HG02981 (cell line): ENCODE measurements around the gene PRPF8.
A peak's percentile ranks its signal among the peaks of the same experiment; 100 is the strongest.

Experiments
- ATAC-seq: cut with Tn5 transposase; IDR thresholded peaks from one replicate; pipeline ENCODE4 v1.9.1; 2021; ENCODE audit warnings: mild to moderate bottlenecking, moderate library complexity; ENCODE audit not compliant: unreplicated experiment

The PRPF8 gene

DNA sequence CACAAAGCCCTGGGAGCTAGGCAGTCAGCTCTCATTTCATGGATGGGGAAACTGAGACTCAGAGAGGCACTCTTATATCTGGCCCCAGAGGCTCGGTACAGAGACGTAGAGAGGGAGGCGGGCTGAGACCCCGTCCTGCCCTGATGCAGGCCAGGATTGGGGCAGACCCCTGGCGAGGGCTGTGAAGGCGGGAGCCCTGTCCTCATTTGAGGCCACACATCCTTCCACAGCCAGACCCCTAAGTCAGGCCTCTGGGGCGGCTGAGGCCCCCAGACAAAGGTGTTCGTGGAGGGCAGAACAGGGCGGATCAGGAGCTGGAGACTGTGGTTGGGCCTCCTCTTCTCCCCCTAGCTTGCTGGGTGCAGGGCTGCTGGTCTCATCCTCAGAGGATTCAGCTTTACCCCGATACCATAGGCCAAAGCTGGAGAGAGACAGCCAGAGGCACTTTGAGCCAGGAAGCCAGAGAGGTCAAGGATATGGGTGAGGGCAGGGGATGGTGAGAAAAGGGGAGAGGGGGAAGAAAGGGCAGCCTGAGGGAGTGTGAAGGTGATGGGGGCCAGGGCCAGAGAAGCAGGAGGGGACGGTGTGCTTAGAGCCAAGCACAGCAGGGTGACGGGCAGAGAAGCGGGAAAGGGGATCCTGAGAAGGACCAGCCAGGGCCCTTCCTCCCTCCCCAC, 38.3 kb downstream of the PRPF8 start:
- ATAC-seq, result no peak

- no peak for ATAC-seq
Observed at GRCh38 chr17:1645207-1646171, 39.2 kb downstream of the PRPF8 start, which contains the start of gene SCARF1. SCARF1 (minus strand) TSS chr17:1645732; CDS start chr17:1645697, 35 bp downstream.

GRCh38 chr17:1644493-1645206, 40.0 kb downstream of the PRPF8 start:
- no peak for ATAC-seq

- no peak for ATAC-seq
Observed at GRCh38 chr17:1643999-1644492, 40.6 kb downstream of the PRPF8 start.

- ATAC-seq, result no peak
Observed at GRCh38 chr17:1643293-1643998, 41.2 kb downstream of the PRPF8 start.

DNA sequence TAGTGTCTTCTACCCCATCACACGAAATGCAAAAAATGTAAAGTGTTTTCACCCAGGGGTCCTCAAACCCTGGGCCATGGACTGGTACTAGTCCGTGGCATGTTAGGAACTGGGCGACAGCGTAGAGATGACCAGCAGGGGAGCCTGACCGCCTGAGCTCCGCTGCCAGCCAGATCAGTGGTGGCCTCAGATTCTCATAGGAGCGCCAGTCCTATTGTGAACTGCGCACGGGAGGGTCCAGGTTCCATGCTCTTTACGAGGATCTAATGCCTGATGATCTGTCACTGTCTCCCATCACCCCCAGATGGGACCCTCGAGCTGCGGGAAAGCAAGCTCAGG, 43.6 kb downstream of the PRPF8 start:
- no peak for ATAC-seq

DNA sequence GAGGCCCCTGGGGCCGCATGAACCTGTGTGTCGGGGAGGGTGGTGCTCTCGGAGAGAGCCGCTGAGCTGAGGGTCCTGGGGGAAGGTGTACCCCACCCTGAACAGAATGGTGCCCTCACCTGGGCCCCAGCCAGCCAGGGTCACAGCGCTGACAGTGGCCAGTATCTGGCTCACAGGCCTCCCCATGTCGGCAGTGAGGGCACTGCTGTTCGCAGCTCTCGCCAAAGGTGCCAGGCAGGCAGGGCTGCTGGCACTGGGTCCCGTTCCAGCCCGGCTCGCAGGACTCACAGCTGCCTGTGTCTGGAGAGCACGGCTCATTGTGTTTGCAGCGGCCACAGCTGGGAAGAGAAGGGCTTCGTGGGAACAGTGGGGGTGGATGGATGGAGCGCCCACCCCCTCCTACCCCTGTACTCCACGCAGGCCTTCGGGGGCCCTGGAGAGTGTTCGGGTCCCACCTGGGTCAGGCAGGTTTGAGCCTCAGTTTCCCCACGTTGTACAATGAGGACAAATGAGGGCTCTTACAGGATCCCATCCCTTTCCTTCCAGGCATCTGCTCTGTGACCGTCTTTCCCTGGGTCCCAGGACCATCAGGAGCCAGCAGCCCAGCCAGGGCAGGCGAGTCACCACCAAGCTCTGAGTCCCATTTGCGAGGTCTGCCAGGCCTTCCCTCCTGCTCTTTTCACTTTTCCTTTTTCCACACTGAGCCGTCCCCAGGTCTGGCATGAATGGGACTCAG, 44.2 kb downstream of the PRPF8 start:
- no peak for ATAC-seq

- no peak for ATAC-seq
Observed at GRCh38 chr17:1639549-1640180, 45.0 kb downstream of the PRPF8 start.

GRCh38 chr17:1638624-1639300, 45.9 kb downstream of the PRPF8 start:
- no peak for ATAC-seq

GRCh38 chr17:1638171-1638590, 46.5 kb downstream of the PRPF8 start:
- ATAC-seq, result no peak

DNA sequence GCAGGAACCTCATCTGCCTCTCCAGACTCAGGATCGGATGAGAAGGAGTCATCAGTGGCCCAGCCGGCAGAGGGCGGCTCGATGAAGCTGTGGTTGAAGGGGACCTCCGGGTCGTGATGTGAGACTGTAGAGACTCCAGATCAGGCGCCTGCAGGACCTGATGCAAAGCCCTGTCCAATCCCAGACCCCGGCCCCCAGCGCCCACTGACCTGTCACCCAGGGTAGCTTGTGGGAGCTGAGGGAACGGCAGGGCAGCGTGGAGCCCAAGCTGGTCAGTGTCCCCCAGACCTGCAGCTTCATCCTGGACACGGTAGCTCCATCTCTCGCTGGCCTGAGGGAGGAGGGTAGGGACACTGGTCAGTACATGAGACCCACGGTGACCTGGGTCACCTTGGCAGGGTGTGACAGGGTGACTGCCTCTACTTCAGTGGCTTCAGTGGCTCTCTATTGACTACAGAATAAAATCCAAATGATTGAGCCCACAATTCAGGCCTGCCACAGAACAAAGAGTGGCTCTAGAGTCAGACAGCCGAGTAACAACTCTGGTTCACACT, 47.9 kb downstream of the PRPF8 start:
- no peak for ATAC-seq

DNA sequence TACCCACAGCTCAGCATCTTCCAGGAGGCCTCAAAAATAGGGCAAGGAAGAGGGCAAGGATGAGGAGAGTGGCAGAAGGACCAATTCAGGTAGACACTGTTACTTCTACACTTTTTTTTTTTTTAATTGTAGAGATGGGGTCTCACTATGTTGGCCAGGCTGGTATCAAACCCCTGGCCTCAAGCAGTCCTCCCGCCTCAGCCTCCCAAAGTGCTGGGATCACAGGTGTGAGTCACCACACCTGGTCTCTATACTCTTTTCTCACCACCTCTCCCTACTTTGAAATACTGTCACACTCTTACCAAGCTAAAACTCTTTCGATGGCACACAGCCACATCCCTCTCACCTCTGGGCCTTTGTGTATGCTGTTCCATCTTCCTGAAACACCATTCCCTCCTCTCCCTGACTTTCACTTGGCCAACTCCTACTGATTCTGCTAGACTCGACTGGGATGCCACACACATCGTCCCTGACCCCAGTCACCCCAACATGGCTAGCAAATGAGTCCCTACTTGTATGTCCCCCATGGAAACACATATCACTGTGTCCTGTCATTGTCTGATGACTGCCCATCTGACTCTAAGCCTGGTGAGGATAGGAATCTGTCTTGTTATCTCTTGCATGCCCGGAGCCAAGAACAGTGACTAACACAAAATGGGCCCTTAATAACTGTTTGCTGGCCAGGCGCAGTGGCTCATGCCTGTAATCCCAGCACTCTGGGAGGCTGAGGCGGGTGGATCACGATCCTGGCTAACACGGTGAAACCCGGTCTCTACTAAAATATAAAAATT, 48.8 kb downstream of the PRPF8 start:
- no peak for ATAC-seq

- no peak for ATAC-seq
Observed at GRCh38 chr17:1634841-1635650, 49.6 kb downstream of the PRPF8 start.

- ATAC-seq, result no peak
Observed at GRCh38 chr17:1630662-1631061, 54.0 kb downstream of the PRPF8 start.

GRCh38 chr17:1629504-1630310, 55.0 kb downstream of the PRPF8 start:
- ATAC-seq, result no peak

DNA sequence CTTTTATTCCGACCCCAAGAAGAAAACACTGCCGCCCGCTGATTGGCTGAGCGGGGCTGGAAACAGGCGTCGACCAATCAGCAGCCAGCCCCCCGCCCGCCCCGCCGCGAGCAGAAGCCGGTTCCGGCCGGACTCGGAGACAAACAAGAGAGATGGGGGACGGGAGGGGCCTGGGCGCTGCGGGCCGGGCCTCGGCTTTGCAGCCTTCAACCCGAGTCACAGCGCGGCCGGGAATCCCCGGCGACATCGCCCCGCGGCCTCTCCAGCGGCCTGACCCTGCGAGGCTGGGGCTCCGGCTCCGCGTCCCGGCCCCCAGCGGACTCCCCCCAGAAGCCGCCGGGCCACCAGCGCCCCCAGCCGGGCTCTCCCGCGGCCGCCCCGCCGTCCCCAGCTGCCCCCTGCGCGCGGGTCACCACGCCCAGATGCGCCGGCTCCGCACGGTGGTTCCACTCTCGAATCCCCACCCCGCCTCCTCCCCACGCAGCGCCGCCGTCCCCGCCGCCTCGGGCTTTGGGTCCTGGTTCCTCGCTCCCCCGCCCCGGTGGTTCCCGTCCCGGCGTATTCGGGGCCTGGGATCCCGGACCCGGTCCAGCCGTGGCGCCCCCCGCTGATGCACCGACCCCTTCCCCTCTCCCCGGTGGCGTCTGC, 55.7 kb downstream of the PRPF8 start:
- peak; percentile 49 for ATAC-seq
